Activated effector memory CD4-positive, alpha-beta T cell treated with Interleukin-2 at 50 U/mL for 16 hours (primary cell): ENCODE measurements around the gene ZNF616.
A peak's percentile ranks its signal among the peaks of the same experiment; 100 is the strongest.
"Not testable (repeated sequence)": the region's sequence is repeated elsewhere in the genome, so short reads cannot be mapped to it uniquely, and the experiment has no call there.

Experiments
- DNase-seq: peaks from one replicate; pipeline ENCODE4 v3.0.0-alpha.2; 2020

ZNF616 gene

DNA sequence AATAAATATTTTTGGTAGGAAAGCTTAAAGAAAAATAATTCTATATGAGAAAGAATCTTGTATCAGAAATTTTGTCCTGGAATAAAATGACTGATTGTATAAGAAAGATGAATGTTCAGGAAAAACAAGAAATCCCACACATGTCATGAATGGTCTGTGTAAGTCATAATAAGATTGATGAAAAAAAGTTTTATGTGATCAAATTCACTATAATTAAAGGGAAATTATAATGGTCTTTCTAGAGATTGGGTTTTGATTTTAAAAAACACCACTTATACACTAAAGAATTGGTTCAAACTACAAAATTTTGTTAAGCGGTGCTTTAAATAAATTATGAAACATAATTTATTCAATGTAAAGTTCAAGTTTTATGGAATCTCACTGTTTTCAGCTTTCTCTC lies 37.0 kb downstream of the ZNF616 start:
- DNase-seq: no peak

DNA sequence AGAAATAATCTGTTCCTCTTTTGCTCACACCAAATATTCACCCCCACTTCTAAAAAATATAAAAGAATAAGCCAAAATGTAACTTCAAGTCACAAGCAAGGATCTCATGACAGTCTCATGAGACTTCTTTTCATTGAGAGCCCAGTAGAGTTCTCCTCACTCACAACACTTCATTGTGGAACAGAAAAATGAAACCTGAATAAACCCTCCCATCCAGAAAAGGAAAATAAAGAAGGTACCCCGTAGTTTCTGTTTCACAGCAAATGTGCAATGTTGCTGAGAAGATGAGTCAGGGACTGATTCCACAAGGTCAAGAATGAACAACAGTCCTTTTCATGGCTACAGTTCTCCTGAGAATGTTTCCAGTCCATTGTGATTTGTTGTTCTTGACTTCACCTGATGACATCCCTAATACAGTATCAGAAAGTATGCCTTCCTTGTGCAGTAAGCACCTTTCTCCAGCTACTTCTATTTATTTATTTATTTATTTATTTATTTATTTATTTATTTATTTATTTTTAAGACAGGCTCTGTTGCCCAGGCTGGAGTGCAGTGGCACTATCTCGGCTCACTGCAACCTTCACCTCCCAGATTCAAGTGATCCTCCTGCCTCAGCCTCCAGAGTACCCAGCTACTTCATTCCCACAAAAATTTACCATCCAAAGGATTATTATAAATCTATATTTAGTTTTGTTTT lies 37.7 kb downstream of the ZNF616 start:
- DNase-seq: no peak

DNA sequence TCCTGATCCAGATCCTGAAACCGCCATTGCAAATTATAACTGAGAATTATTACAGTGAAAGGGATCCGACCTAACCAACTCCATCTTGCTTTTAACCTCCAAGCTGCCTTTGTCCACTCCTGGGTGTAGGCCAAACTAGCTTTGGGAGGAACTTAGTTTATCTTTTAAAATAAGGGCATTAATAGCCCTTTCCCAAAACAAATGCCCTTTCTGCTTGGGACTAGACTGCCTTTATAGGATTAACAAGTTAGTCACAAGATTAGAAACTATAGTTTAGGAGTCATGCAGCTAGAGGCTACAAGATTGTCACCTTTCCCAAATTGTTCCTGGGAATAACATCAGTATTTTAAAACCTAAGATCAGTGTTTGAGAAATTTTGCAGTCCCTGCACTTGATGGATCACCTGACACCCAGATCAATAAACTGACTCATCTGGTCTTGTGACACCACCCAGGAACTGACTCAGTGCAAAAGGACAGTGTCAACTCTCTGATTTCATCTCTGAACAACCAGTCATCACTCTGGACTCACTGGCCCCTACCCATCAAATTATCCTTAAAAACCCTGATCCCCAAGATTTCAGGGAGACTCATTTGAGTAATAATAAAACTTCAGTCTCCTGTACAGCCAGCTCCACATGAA lies 40.1 kb downstream of the ZNF616 start:
- no peak for DNase-seq

DNA sequence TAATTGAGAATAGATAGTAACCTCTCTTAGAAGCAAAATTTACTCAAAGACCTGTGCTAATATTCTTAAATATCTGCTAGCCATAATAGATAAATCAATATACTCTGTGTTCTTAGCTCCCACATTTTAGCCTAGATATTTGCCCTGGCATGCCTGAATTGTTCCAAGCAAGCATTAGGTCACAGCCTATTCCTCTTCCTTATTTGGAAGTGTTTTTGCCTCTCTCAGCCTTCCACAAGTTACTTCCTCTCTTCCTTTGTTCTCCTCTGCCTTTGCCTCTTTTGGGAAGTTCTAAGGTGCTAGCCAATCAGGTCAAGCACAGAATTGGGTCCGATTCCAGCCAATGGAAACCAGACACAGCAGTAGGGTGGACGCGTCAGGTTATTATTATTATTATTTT lies 43.3 kb downstream of the ZNF616 start:
- DNase-seq: not testable (repeated sequence)

DNA sequence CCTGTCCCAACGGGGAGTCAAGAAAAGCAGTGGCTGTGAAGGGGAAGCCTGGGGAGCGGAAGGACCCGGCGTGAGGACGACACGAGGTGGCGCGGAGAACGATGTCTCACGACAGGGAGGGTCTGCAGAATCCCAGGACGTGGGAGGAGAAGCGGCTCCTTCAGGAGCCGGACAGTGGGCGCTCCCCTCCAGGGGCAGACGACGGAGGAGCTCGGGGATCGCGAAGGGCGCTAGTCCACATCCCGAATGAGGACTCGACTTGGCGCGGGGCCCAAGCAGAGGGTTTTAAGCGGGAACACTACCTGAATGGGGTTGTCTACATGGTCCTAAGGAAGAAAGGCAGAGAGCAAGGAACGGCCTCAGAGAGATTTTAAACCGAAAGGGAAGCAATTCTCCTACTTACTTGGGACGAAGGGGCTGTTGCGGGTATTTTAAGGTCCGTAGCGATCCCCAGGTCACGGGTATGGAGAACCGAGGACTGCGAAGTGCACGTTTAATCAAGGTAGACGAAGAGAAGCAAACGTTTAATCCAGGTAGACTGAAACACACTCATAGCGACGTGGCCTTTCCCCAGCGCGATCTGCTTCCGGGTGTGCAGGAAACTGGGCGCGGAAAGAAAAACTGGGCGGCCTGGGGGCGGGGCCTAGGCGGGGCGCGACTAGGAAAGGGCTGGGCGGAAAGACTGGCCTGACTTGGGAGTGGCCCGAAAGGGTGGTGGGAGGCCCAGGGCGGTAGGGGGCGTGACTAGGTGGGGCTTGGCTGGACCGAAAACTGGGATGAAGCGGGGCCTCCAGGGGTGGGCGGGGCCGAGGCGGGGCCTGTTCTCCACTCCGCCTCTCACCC lies 44.3 kb downstream of the ZNF616 start, which contains the start of gene ZNF841:
Gene ZNF841 (minus strand): TSS at position 594 of the 843 bp plus-strand sequence. CDS start 10,964 bp downstream, outside the sequence.
- DNase-seq: peak; percentile 78

DNA sequence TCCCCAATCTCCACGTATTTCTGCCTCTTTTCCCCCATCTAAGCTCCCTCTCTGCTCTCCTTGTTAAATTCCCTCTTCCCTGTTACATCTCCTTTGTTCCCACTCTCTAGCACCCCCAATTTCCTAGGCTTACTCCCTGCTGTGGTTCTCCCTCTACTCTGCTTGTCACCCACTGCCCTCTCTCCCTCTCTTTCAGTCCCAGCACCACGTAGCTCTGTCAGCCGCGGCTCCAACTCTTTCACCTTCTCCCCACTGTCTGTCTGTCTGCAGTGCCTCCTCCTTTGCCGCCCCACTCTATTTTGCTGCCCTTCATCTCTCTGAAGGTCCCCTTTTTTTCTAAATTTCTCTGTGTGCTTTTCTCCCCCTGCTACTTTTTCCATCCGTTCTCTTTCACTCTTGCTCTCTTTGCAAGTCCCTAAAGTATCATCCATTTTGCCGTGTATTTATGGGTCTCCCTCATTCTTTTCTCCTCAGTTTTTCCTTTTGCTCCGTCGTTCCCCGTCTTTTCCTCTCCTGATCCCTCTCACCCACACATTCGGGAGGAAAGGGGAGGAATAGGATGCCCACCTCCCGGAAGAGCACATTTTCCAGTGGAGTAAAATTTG lies 45.1 kb downstream of the ZNF616 start:
- DNase-seq: no peak

DNA sequence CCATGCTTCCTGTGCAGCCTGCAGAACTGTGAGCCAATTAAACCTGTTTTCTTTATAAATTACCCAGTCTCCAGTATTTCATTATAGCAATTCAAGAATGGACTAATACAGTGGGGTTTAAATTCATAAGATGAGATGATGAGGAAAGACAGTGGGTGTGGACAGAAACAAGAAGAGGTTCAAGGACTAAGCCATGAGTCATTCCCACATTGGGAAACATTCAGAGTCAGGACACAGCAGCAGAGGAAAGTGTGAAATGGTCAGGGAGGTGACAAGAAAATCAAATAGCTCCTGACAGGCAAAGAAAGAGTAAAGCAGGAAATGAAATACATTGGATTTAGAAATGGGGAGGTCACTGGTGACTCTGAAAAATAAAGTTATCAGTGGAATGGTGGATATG lies 53.3 kb downstream of the ZNF616 start:
- DNase-seq: no peak

DNA sequence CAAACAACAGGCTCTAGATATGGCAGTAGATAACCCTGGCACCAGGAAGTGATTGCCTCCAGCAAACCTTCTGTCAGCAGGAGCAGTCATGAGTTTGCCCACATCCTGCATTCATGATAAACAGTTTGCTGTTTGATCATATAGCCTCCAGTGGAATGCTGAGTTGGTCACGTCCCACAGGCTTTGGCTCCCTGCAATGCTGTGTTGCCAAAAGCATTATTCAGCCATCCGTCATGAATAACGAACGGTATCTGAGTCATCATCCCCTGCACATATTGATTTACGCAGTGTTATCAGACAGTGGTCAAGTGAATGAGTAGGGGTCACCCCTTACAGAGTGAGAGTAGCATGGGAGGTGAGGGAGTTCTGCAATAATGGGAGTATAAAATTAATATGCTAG lies 69.2 kb downstream of the ZNF616 start:
- DNase-seq: no peak

DNA sequence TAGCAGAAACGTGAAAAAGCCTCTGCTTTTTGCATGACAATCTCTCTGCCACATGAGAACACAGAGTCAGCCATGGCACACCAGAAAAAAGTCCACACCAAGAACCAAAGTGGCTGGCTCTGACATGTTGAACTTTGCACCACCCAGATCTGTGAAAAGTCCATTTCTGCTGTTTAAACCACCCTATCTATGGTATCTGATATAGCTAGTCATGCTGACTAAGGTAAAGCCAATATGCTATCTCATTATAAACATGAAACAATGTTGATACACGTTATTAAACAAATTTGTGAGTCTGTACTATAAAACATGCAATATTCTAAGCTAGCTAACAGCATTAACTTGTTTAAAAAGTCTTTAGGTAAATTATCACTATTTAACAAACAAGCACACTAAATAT lies 70.1 kb downstream of the ZNF616 start:
- no peak for DNase-seq

DNA sequence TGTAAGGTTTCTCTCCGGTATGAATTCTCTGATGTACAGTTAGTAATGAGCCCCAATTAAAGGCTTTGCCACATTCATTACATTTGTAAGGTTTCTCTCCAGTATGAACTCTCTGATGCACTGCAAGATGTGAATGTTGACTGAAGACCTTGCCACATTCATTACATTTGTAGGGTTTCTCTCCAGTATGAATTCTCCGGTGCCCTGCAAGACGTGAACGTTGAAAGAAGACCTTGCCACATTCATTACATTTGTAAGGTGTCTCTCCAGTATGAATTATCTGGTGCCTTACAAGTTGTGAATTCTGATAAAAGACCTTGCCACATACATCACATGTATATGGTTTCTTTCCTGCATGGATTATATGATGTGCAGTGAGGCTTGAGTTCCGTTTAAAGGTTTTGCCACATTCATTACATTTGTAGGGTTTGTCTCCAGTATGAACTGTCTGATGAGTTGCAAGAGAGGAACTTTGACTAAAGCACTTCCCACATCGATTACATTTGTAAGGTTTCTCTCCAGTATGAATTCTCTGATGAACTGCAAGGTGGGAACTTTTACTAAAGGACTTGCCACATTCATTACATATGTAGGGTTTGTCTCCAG lies 73.4 kb downstream of the ZNF616 start:
- DNase-seq: no peak

DNA sequence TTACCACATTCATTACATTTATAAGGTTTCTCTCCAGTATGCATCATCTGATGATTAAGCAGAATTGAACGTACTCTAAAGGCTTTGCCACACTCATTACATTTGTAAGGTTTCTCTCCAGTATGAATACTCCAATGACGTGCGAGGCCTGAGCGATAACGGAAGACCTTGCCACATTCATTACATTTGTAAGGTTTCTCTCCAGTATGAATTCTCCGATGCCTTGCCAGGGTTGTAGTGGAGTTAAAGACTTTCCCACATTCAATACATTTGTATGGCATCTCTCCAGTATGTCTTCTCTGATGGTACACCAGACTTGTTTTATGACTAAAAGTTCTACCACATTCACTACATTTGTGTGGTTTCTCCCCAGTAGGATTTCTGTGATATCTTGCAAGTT lies 74.3 kb downstream of the ZNF616 start:
- no peak for DNase-seq
